ENCODE measurements around the gene GATAD2B.

Gene GATAD2B

GRCh38 chr1:153934746-153935145 lies 12.0 kb upstream of the GATAD2B start:
- Histone ChIP-seq H2AFZ (ENCODE audit: low read depth) (no peak overlapping the region), H3K27ac (no peak overlapping the region), H3K27me3 (ENCODE audit: insufficient read depth, low read depth) (no peaks in the 10 kb centered on the region), H3K4me2 (no peak overlapping the region), H3K79me2 (ENCODE audit: insufficient read depth, low read depth) (no peaks in the 10 kb centered on the region), H3K9ac (no peak overlapping the region), H3K4me1 (ENCODE audit: low read depth, poor library complexity, severe bottlenecking) (no peaks in the 10 kb centered on the region), H3K4me3 (IDR thresholded peaks at IDR 0.05; ENCODE audit: insufficient read depth, low read depth, low read length) (no peak overlapping the region), H3K36me3 (ENCODE audit: insufficient read depth) (no peaks in the 10 kb centered on the region), H4K20me1 (ENCODE audit: insufficient read depth) (no peaks in the 10 kb centered on the region)
- no peak for TF ChIP-seq CTCF (conservative IDR thresholded peaks at IDR 0.05; ENCODE audit: low read depth, low read length)

DNA sequence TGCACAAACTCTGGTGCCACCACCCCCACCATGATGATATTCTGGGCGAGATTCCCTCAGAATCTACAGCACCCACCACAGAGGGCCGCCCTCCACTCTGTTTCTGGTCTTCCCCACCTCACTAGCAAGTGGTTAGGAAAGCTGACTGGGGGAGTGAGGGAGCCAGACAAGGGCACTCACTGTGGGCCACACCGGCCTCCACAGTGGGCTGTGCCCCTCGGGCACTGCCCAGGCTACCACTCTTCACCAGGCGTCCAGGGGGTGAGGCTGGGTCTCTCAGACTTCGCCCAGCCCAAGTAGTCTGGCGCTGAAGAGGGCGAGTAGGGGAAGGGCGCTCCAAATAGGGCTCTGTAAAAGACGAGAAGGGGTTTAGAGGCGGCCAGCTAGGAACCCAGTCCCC lies 11.2 kb upstream of the GATAD2B start:
- Histone ChIP-seq H4K20me1 (ENCODE audit: insufficient read depth) (no peaks in the 10 kb centered on the region), H3K27me3 (ENCODE audit: insufficient read depth, low read depth) (no peaks in the 10 kb centered on the region), H3K4me3 (IDR thresholded peaks at IDR 0.05; ENCODE audit: insufficient read depth, low read depth, low read length) (no peak overlapping the region), H3K4me1 (ENCODE audit: low read depth, poor library complexity, severe bottlenecking) (no peaks in the 10 kb centered on the region), H3K9ac (no peak overlapping the region), H3K27ac (no peak overlapping the region), H2AFZ (ENCODE audit: low read depth) (no peak overlapping the region), H3K79me2 (ENCODE audit: insufficient read depth, low read depth) (no peaks in the 10 kb centered on the region), H3K36me3 (ENCODE audit: insufficient read depth) (no peaks in the 10 kb centered on the region), H3K4me2 (no peak overlapping the region)
- TF ChIP-seq CTCF (conservative IDR thresholded peaks at IDR 0.05; ENCODE audit: low read depth, low read length) = no peak

GRCh38 chr1:153933430-153933829 lies 10.7 kb upstream of the GATAD2B start:
- TF ChIP-seq CTCF (conservative IDR thresholded peaks at IDR 0.05; ENCODE audit: low read depth, low read length) = no peak
- no peaks in the 10 kb centered on the region for H3K79me2 ChIP-seq (ENCODE audit: insufficient read depth, low read depth)
- no peaks in the 10 kb centered on the region for H3K27me3 ChIP-seq (ENCODE audit: insufficient read depth, low read depth)
- H3K4me2 ChIP-seq = no peak overlapping the region
- no peak overlapping the region for H3K27ac ChIP-seq
- H3K4me1 ChIP-seq (ENCODE audit: low read depth, poor library complexity, severe bottlenecking) = no peaks in the 10 kb centered on the region
- no peak overlapping the region for H3K9ac ChIP-seq
- H3K36me3 ChIP-seq (ENCODE audit: insufficient read depth) = no peaks in the 10 kb centered on the region
- H2AFZ ChIP-seq (ENCODE audit: low read depth) = no peak overlapping the region
- H4K20me1 ChIP-seq (ENCODE audit: insufficient read depth) = no peaks in the 10 kb centered on the region
- no peak overlapping the region for H3K4me3 ChIP-seq (IDR thresholded peaks at IDR 0.05; ENCODE audit: insufficient read depth, low read depth, low read length)

GRCh38 chr1:153932156-153933131 lies 9.7 kb upstream of the GATAD2B start:
- H3K27me3 ChIP-seq (ENCODE audit: insufficient read depth, low read depth) = no peaks in the 10 kb centered on the region
- no peak for TF ChIP-seq CTCF (conservative IDR thresholded peaks at IDR 0.05; ENCODE audit: low read depth, low read length)
- H3K4me1 ChIP-seq (ENCODE audit: low read depth, poor library complexity, severe bottlenecking) = no peaks in the 10 kb centered on the region
- H3K4me2 ChIP-seq = no peak overlapping the region
- no peaks in the 10 kb centered on the region for H3K79me2 ChIP-seq (ENCODE audit: insufficient read depth, low read depth)
- no peak overlapping the region for H2AFZ ChIP-seq (ENCODE audit: low read depth)
- H3K4me3 ChIP-seq (IDR thresholded peaks at IDR 0.05; ENCODE audit: insufficient read depth, low read depth, low read length) = no peak overlapping the region
- H3K9ac ChIP-seq = no peak overlapping the region
- H3K27ac ChIP-seq = no peak overlapping the region
- H4K20me1 ChIP-seq (ENCODE audit: insufficient read depth) = no peaks in the 10 kb centered on the region
- H3K36me3 ChIP-seq (ENCODE audit: insufficient read depth) = no peaks in the 10 kb centered on the region
